ENCODE results near the gene SAMD9L.

GRCh38 chr7:93172683-93173082 lies 24.5 kb upstream of the SAMD9L start:
- TF ChIP-seq CTCF (IDR thresholded peaks at IDR 0.05) (no peak), POLR2A (IDR thresholded peaks at IDR 0.05) (no peak), EP300 (IDR thresholded peaks at IDR 0.05; ENCODE audit: low read depth) (no peak), POLR2AphosphoS5 (IDR thresholded peaks at IDR 0.05) (no peak)
